ENCODE results near the gene EPG5.
A peak's percentile ranks its signal among the peaks of the same experiment; 100 is the strongest.

Gene EPG5

GRCh38 chr18:45913276-45913675, 53.9 kb downstream of the EPG5 start:
- no peak for FAIRE-seq

- peak; percentile 72 for FAIRE-seq
Observed at GRCh38 chr18:45910405-45911023, 56.6 kb downstream of the EPG5 start.

GRCh38 chr18:45901654-45902210, 65.4 kb downstream of the EPG5 start:
- FAIRE-seq = no peak

- no peak for FAIRE-seq
Observed at GRCh38 chr18:45900623-45901022, 66.5 kb downstream of the EPG5 start.

GRCh38 chr18:45896991-45897390, 70.1 kb downstream of the EPG5 start:
- FAIRE-seq = no peak

GRCh38 chr18:45896452-45896851, 70.7 kb downstream of the EPG5 start:
- no peak for FAIRE-seq

- no peak for FAIRE-seq
Observed at GRCh38 chr18:45895339-45895738, 71.8 kb downstream of the EPG5 start.

- no peak for FAIRE-seq
Observed at GRCh38 chr18:45894818-45895217, 72.3 kb downstream of the EPG5 start.

GRCh38 chr18:45891806-45892205, 75.3 kb downstream of the EPG5 start:
- no peak for FAIRE-seq

GRCh38 chr18:45890606-45891005, 76.5 kb downstream of the EPG5 start:
- no peak for FAIRE-seq

GRCh38 chr18:45889419-45890064, 77.6 kb downstream of the EPG5 start:
- no peak for FAIRE-seq

- FAIRE-seq = no peak
Observed at GRCh38 chr18:45887585-45887984, 79.5 kb downstream of the EPG5 start.

GRCh38 chr18:45880876-45881558, 86.1 kb downstream of the EPG5 start:
- no peak for FAIRE-seq

GRCh38 chr18:45879681-45880655, 87.2 kb downstream of the EPG5 start:
- no peak for FAIRE-seq

- FAIRE-seq = no peak
Observed at GRCh38 chr18:45877403-45877802, 89.7 kb downstream of the EPG5 start.

- no peak for FAIRE-seq
Observed at GRCh38 chr18:45876161-45876560, 91.0 kb downstream of the EPG5 start.

- FAIRE-seq = no peak
Observed at GRCh38 chr18:45874491-45875184, 92.5 kb downstream of the EPG5 start.

- FAIRE-seq = no peak
Observed at GRCh38 chr18:45871431-45872084, 95.6 kb downstream of the EPG5 start.

- FAIRE-seq = no peak
Observed at GRCh38 chr18:45870419-45870818, 96.7 kb downstream of the EPG5 start.

- no peak for FAIRE-seq
Observed at GRCh38 chr18:45865466-45865865, 101.7 kb downstream of the EPG5 start.

- no peak for FAIRE-seq
Observed at GRCh38 chr18:45864081-45864480, 103.0 kb downstream of the EPG5 start.

GRCh38 chr18:45863469-45863868, 103.7 kb downstream of the EPG5 start:
- no peak for FAIRE-seq
